ENCODE measurements around the gene APLP2. TPM values are rescaled to one million over a fixed set of nuclear protein-coding genes. Genes with fewer than 3 reads are reported as not detected.

The APLP2 gene
- total RNA-seq, 6 donors from 2014 or later = 249 to 939 (median 653) TPM

DNA sequence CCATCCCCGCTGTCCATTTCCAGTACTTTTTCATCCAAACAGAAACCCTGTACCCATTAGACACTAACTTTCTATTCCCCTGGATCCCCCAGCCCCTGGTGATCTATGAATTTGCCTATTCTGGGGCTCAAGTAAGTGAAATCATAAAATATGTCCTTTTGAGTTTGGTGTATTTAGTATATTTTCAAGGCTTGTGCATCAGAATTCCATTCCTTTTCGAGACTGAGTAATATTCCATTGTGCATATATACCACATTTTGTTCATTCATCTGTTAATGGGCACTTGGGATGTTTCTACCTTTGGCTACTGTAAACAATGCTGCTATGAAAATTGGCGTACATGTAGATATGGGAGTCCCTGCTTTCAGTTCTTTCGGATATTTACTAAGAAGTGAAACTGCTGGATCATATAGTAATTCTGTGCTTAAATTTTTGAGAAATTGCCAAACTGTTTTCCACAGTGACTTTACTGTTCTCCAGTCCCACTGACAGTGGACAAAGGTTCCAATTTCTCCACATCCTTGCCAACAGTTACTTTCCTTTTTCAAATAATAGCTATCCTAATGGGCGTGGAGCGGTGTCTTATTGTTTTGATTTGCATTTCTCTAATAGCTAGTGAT is 16.1 kb downstream of the APLP2 start:
- DNase-seq (no peak), ATAC-seq (ENCODE audit: low FRiP score in 2 of 2) (no peak)
- Histone ChIP-seq H3K9me3 (no peaks in the 10 kb centered on the region), H3K4me1 (peaks cover 30 to 44% (median 34%) of the 10 kb centered on the region in 4 donors), H3K36me3 (no peaks in the 10 kb centered on the region), H3K4me3 (no peak overlapping the region), H3K27me3 (no peaks in the 10 kb centered on the region), H3K27ac (no peak overlapping the region)
- no peak for TF ChIP-seq POLR2A (IDR thresholded peaks at IDR 0.05)
- TF ChIP-seq, protein P1, sequence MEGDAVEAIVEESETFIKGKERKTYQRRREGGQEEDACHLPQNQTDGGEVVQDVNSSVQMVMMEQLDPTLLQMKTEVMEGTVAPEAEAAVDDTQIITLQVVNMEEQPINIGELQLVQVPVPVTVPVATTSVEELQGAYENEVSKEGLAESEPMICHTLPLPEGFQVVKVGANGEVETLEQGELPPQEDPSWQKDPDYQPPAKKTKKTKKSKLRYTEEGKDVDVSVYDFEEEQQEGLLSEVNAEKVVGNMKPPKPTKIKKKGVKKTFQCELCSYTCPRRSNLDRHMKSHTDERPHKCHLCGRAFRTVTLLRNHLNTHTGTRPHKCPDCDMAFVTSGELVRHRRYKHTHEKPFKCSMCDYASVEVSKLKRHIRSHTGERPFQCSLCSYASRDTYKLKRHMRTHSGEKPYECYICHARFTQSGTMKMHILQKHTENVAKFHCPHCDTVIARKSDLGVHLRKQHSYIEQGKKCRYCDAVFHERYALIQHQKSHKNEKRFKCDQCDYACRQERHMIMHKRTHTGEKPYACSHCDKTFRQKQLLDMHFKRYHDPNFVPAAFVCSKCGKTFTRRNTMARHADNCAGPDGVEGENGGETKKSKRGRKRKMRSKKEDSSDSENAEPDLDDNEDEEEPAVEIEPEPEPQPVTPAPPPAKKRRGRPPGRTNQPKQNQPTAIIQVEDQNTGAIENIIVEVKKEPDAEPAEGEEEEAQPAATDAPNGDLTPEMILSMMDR (IDR thresholded peaks at IDR 0.05) = no peak
- no peak for TF ChIP-seq EP300 (IDR thresholded peaks at IDR 0.05)
- TF ChIP-seq POLR2AphosphoS5 (IDR thresholded peaks at IDR 0.05) = no peak
- WGBS, 2 donors = 77 to 92% methylated on average over 6 of the region's 6 CpGs

GRCh38 chr11:130086669-130087068 is 17.0 kb downstream of the APLP2 start:
- no peak for ATAC-seq (ENCODE audit: low FRiP score in 2 of 2)
- DNase-seq = no peak
- no peaks in the 10 kb centered on the region for H3K36me3 ChIP-seq
- no peak overlapping the region for H3K27ac ChIP-seq
- peaks cover 30 to 44% (median 34%) of the 10 kb centered on the region in 4 donors for H3K4me1 ChIP-seq
- TF ChIP-seq POLR2A (IDR thresholded peaks at IDR 0.05) (no peak), POLR2AphosphoS5 (IDR thresholded peaks at IDR 0.05) (no peak), EP300 (IDR thresholded peaks at IDR 0.05) (no peak)
- TF ChIP-seq, protein P1 (IDR thresholded peaks at IDR 0.05) = no peak
- H3K4me3 ChIP-seq = no peak overlapping the region
- H3K27me3 ChIP-seq = no peaks in the 10 kb centered on the region
- WGBS, 2 donors = 32 to 39% methylated on average over 2 of the region's 2 CpGs
- no peaks in the 10 kb centered on the region for H3K9me3 ChIP-seq

DNA sequence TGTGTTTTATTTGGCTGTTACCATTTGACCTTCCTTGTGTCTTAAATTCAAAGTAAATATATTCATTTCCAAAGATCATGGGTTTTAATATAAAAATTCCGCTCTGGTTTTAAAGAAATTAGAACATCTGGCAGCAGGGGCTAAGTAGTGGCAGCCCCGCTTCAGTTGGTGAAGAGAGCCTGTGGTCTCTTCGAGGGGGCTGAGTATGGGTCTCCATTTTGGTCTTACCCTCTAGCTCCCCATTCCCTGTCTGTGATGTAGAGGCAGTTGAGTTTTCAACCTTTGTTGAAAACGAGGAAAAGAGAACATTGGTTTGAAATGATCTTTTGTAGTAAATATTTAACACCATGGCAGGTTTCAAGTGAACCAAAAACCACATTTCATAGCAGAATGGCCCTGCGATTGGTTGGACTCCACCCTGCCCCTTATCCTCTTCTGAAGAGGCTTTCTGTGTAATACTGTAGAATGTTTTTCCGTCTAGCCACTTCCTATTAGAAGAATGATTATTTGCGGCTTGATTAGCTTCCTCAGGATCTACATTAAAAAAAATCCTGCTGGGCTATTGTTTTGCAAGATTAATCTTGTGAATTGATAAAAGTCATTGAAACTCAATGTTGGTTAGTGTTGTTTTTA is 17.7 kb downstream of the APLP2 start:
- DNase-seq (no peak), ATAC-seq (ENCODE audit: low FRiP score in 2 of 2) (peak in 1 of 2 donors; percentile 70)
- WGBS, 2 donors = 41 to 56% methylated on average over 7 of the region's 7 CpGs
- Histone ChIP-seq H3K4me3 (no peak overlapping the region), H3K9me3 (no peaks in the 10 kb centered on the region), H3K27ac (peak overlapping the region in 1 of 4 donors; percentile 37), H3K27me3 (no peaks in the 10 kb centered on the region), H3K4me1 (peaks cover 30 to 44% (median 34%) of the 10 kb centered on the region in 4 donors), H3K36me3 (no peaks in the 10 kb centered on the region)
- TF ChIP-seq POLR2AphosphoS5 (IDR thresholded peaks at IDR 0.05) (no peak), EP300 (IDR thresholded peaks at IDR 0.05) (no peak), POLR2A (IDR thresholded peaks at IDR 0.05) (no peak)
- TF ChIP-seq, protein P1 (IDR thresholded peaks at IDR 0.05) = no peak

DNA sequence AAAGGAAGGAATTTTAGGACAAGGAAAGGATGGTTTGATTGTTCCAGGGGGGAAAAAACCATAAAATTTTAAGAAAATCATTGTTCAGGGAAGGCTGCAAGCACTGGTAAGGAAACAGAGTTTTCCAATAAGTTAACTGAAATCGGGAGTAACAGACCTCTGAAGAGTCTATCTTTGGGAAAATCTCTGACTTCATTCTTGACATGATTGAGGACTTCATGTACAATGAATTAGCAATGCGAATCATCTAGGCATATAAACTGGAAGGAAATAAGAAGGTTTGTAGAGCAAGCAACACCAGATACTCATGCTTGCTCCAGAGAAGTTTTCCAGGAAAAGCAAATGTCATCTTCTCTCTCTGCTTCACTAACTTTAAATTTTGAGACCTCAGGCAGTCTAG is 18.5 kb downstream of the APLP2 start:
- DNase-seq (no peak), ATAC-seq (ENCODE audit: low FRiP score in 2 of 2) (no peak)
- no peak overlapping the region for H3K4me3 ChIP-seq
- TF ChIP-seq, protein P1 (IDR thresholded peaks at IDR 0.05) = no peak
- TF ChIP-seq POLR2A (IDR thresholded peaks at IDR 0.05) (no peak), POLR2AphosphoS5 (IDR thresholded peaks at IDR 0.05) (no peak), EP300 (IDR thresholded peaks at IDR 0.05) (no peak)
- H3K9me3 ChIP-seq = no peaks in the 10 kb centered on the region
- H3K27ac ChIP-seq = no peak overlapping the region
- WGBS, 2 donors = 53 to 59% methylated on average over 2 of the region's 2 CpGs
- H3K36me3 ChIP-seq = no peaks in the 10 kb centered on the region
- no peaks in the 10 kb centered on the region for H3K27me3 ChIP-seq
- H3K4me1 ChIP-seq = peaks cover 30 to 44% (median 34%) of the 10 kb centered on the region in 4 donors
